ENCODE measurements around the gene SLC22A2. TPM values are rescaled to one million over a fixed set of nuclear protein-coding genes. Genes with fewer than 3 reads are reported as not detected.

The SLC22A2 gene
- total RNA-seq, 1 donor from 2014 or later = not detected

- no peak for DNase-seq (ENCODE audit: low spot score)
- intact Hi-C loops (cut with DNase I) = no loop called here
Observed at GRCh38 chr6:160180706-160181105, 77.9 kb downstream of the SLC22A2 start.

GRCh38 chr6:160178271-160178670 is 80.3 kb downstream of the SLC22A2 start:
- intact Hi-C loops (cut with DNase I) = no loop called here

DNA sequence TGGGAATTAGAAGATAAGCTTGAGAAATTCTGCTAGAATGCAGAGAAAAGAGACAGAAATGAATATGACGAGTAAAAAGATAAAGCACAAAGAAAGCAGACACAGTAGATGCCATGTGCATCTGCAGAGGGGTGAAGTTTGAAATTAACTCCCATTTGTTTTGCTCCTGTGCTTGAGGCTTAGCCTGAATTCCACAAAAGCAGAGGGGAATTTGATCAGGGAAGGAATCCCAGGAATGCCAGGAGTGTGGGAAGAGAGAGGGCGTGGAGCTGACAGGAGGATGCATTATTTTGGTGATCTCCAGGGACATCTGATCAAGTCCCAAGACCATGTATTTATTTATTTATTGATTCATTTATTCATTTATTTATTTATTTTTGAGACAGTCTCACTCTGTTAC is 81.4 kb downstream of the SLC22A2 start:
- no peak for DNase-seq (ENCODE audit: low spot score)
- intact Hi-C loops (cut with DNase I) = no loop called here

More at GRCh38 chr6:160178271-160178670, 80.3 kb downstream of the SLC22A2 start:
- no peak for DNase-seq (ENCODE audit: low spot score)

DNA sequence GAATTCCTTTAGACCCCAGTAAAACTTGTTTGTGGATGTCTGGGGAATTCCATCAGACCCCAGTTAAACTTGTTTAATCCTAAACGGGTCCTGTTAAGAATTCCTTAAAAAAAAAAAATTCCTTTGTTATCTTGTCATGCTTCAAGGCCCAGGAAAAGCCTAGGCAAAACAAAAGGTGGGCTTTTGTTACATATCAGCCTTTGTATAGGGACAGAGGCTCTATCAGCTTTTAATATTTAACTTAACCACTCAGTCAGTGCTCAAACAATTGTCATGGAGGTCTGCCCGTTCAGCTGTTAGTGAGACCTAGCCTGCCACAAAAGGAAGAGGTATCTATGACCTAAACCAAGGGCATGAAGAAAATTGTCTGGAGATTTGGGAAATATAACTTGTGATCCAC is 83.9 kb downstream of the SLC22A2 start:
- DNase-seq (ENCODE audit: low spot score) = no peak
- intact Hi-C loops (cut with DNase I) = no loop called here

DNA sequence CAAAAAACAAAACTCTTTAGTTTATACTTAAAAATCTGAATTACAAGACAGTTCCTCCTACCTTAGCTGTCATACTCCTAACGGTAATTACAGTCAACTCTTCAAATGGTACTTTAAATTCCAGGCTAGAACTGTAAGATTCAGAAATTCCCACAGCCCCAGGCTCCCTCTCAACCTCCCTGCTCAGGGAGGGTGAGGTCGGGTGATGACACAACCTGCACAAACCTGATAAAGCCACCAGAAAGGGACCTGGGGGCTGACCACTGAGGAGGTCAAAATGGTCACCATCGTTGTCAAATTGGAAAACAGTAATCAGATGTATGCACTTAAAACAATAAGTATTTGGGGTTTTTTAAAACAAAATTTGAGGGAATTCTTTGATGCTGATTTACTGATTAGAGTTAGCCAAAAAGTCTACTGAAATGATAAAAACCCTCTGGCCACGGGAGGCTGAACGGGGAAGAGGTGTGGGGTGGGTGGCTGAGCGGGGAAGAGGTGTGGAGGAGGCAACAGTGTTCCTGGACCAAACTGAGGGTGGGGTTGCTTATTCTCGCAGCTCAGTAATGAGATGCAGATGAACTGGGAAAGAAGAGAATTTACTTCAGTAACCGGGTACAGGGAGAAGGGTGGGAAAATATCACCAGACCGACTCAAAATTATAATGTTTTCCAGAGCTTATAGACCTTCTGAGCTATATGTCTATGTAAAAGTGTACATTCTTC is 84.7 kb downstream of the SLC22A2 start:
- intact Hi-C loops (cut with DNase I) = no loop called here
- no peak for DNase-seq (ENCODE audit: low spot score)

DNA sequence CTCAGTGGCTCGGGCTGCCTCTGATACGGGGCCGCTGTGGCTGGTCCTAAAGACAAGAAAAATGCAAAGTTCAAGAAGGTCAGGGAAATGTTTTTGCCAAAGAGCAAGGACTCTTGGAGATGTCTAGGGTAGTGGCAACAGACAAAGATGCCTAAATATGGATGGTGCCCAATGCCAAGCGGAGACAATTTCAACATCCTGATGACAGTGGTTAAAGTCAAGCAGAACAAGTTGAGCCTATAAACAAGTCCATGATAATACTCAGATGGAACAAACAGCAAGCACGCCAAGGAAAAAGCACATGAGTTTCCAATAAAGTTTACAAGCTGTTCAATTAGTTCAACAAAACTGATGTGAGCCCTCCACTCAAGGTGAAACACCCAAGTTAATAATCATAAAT is 85.9 kb downstream of the SLC22A2 start:
- intact Hi-C loops (cut with DNase I) = no loop called here

GRCh38 chr6:160170018-160170680 is 88.5 kb downstream of the SLC22A2 start:
- no peak for DNase-seq (ENCODE audit: low spot score)
- intact Hi-C loops (cut with DNase I) = no loop called here

More for the DNA sequence above, 85.9 kb downstream of the SLC22A2 start:
- no peak for DNase-seq (ENCODE audit: low spot score)

DNA sequence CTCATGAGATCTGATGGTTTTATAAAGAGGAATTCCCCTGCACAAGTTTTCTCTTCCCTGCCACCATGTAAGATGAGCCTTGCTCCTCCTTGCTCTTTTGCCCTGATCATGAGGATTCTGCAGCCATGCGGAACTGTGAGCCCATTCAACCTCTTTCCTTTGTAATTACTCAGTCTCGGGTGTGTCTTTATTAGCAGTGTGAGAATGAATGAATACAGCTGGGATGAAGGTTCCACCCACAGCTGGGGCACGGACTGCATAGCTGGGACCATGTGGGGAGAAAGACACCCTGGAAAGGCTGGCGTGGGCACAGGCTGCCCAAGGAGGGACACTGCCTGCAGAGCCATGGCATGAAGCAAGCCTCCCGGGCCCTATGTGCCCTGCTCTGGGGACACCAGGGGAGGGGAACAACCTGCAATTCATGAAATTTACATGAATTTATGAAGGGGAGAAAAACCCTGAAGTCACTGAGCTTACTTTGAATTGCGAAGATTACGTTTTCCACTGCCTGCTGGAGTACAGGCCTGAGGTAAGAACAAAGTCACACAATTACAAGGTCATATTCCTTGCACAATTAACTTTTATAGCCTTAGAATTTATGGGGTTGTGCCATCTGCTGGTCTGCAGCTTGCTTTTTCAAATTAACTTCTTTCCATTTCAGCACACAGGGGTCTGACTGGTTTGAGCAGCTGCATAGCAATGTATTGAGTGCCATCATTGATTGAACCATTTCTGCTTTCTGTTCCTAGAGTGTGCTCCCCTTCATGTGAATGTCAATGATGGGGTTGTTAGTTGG is 90.8 kb downstream of the SLC22A2 start:
- intact Hi-C loops (cut with DNase I) = no loop called here
- no peak for DNase-seq (ENCODE audit: low spot score)

Other genes starting within 250 kb of the SLC22A2 start
- not detected for gene SLC22A1, start 137.0 kb downstream of the SLC22A2 start, total RNA-seq
- gene SLC22A3, start 89.6 kb upstream of the SLC22A2 start, total RNA-seq = 0.54 TPM

Data from cardiac septum (tissue), 1 donor.